GM23248 (cell line): ENCODE data around the gene PRKCB. TPM values are rescaled to one million over a fixed set of nuclear protein-coding genes. Genes with fewer than 3 reads are reported as not detected.

ENCODE experiments used
- DNase-seq: peaks from one replicate; pipeline ENCODE4 v3.0.0-alpha.2; 2015
- H2AFZ ChIP-seq: fragments of 200-600 bp; sonication (generic); 2 replicates; pipeline ENCODE4 v1.6.1; 2016; ENCODE audit warnings: antibody characterized with exemption
- H3F3A ChIP-seq: fragments of 200-600 bp; sonication (generic); 2 replicates; pipeline ENCODE4 v1.6.1; 2016; ENCODE audit warnings: mild to moderate bottlenecking, antibody characterized with exemption, mixed run types; ENCODE audit not compliant: insufficient read depth
- H3K27ac ChIP-seq: fragments of 200-600 bp; sonication (generic); 2 replicates; pipeline ENCODE4 v1.5.1; 2016; ENCODE audit warnings: mild to moderate bottlenecking
- H3K27me3 ChIP-seq: fragments of 200-600 bp; sonication (generic); replicated peaks from 2 replicates; pipeline ENCODE4 v1.6.1; 2016; ENCODE audit warnings: mild to moderate bottlenecking; ENCODE audit not compliant: insufficient read depth
- H3K36me3 ChIP-seq: fragments of 200-600 bp; sonication (generic); 2 replicates; pipeline ENCODE4 v1.6.1; 2016; ENCODE audit warnings: low read depth, mild to moderate bottlenecking
- H3K4me1 ChIP-seq: fragments of 200-600 bp; sonication (generic); 2 replicates; pipeline ENCODE4 v1.6.1; 2016; ENCODE audit warnings: mild to moderate bottlenecking; ENCODE audit not compliant: insufficient read depth
- H3K4me2 ChIP-seq: fragments of 200-600 bp; sonication (generic); one replicate; pipeline ENCODE4 v1.6.1; 2016; ENCODE audit warnings: mild to moderate bottlenecking; ENCODE audit not compliant: unreplicated experiment
- H3K4me3 ChIP-seq: fragments of 200-600 bp; sonication (generic); 2 replicates; pipeline ENCODE4 v1.5.1; 2016; ENCODE audit warnings: mild to moderate bottlenecking
- H3K79me2 ChIP-seq: fragments of 200-600 bp; sonication (generic); 2 replicates; pipeline ENCODE4 v1.6.1; 2016; ENCODE audit warnings: mild to moderate bottlenecking; ENCODE audit not compliant: insufficient read depth
- H3K9ac ChIP-seq: fragments of 200-600 bp; sonication (generic); 2 replicates; pipeline ENCODE4 v1.6.1; 2016; ENCODE audit warnings: mild to moderate bottlenecking
- H3K9me2 ChIP-seq: fragments of 200-600 bp; sonication (generic); 2 replicates; pipeline ENCODE4 v1.6.1; 2016; ENCODE audit warnings: mixed run types, mild to moderate bottlenecking, moderate library complexity; ENCODE audit not compliant: insufficient read depth
- H3K9me3 ChIP-seq: fragments of 200-600 bp; sonication (generic); one replicate; pipeline ENCODE4 v1.6.1; 2017; ENCODE audit warnings: low read depth
- H4K20me1 ChIP-seq: fragments of 200-600 bp; sonication (generic); 2 replicates; pipeline ENCODE4 v1.6.0; 2016; ENCODE audit not compliant: insufficient read depth
- EZH2 ChIP-seq: fragments of 200-600 bp; sonication (generic); IDR thresholded peaks from 2 replicates; pipeline ENCODE4 v1.6.1; 2018; ENCODE audit warnings: antibody characterized with exemption, mild to moderate bottlenecking; ENCODE audit not compliant: insufficient read depth, poor library complexity, severe bottlenecking
- EZH2phosphoT487 ChIP-seq: fragments of 200-600 bp; sonication (generic); IDR thresholded peaks from 2 replicates; pipeline ENCODE4 v1.6.1; 2018; ENCODE audit warnings: antibody characterized with exemption, moderate library complexity, mild to moderate bottlenecking, low read depth; ENCODE audit not compliant: insufficient read depth
- WGBS, 2 experiments: methylation state at CpG; one replicate each; pipeline ENCODE4 v1.1.6; 2015 to 2017; ENCODE audit warnings: low lambda C conversion rate in 2 of 2, low coverage in 1 of 2; ENCODE audit errors: missing lambda C conversion rate in 2 of 2; 5-methylcytosine and 5-hydroxymethylcytosine counted together
- in situ Hi-C: fragments of 300-500 bp; cut with MboI; formaldehyde crosslinking; loops from 2 replicates; pipeline ENCODE4 v1.15.0; 2020
- polyA plus RNA-seq: library from polyadenylated mRNA; unstranded; fragments of >200 nt; fragmentation: Nextera tagmentation; extraction: Ambion mirVana; gene quantifications from 2 replicates; pipeline ENCODE4 v1.2.1, GENCODE V29; 2016
- total RNA-seq: library from RNA; depleted of rRNA; stranded (reverse); fragments of >200 nt; shearing (Covaris generic); gene quantifications from 2 replicates; pipeline ENCODE4 v1.2.3, GENCODE V29; 2014

Gene PRKCB
- total and polyA plus RNA-seq, 2 experiments from 2014 or later = not detected

DNA sequence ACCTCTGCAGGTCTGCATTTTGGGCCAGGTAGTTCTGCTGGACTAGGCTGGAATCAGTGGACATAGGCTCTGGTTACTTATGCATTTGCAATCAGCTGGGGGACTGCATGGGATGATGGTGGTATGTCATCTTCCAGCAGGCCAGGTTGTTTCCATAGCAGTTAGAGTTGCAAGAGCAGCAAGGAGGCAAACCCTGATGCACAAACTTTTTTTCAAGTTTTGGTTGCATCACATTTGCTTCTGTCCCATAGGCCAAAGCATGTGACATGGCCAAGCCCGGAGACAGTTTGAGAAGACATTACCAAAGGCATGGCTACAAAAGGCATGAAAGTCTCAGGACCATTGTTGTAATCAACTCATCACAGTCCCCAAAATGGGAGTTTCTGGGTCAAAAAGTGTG, 58.2 kb downstream of the PRKCB start:
- no peak overlapping the region for H2AFZ ChIP-seq
- DNase-seq = no peak
- no peak for TF ChIP-seq EZH2phosphoT487
- TF ChIP-seq EZH2 = no peak
- no peak overlapping the region for H3K4me2 ChIP-seq
- no peaks in the 10 kb centered on the region for H3K79me2 ChIP-seq
- H3K4me1 ChIP-seq = no peaks in the 10 kb centered on the region
- H3K36me3 ChIP-seq = no peaks in the 10 kb centered on the region
- WGBS, 2 experiments = 0 to 3% methylated on average over 1 of the region's 1 CpG
- in situ Hi-C loops = no loop called here
- no peaks in the 10 kb centered on the region for H3F3A ChIP-seq
- no peak overlapping the region for H3K9ac ChIP-seq
- H3K9me3 ChIP-seq = no peaks in the 10 kb centered on the region
- no peaks in the 10 kb centered on the region for H3K9me2 ChIP-seq
- no peak overlapping the region for H3K4me3 ChIP-seq
- no peaks in the 10 kb centered on the region for H4K20me1 ChIP-seq
- H3K27me3 ChIP-seq = no peaks in the 10 kb centered on the region
- H3K27ac ChIP-seq = no peak overlapping the region

DNA sequence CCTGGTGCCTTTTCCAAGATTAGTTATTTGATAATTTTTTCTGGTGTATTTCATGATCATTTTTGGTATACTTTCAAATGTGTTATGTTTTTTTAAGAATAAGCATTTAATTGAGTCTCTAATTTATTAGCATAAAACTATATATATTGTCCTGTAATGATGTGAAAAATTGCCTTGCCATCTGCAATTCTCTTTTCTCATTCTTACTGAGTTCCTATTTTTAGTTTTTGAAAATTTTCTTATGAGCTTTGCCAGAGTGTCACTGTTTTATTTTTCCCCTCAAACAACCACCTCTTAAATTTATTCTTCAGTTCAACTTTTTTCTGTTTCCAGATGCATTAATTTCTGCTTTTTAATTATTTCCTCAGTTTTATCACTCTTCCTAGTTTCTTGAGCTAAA, 59.3 kb downstream of the PRKCB start:
- Histone ChIP-seq H3K79me2 (no peaks in the 10 kb centered on the region), H3K27me3 (no peaks in the 10 kb centered on the region), H2AFZ (no peak overlapping the region), H3K27ac (no peak overlapping the region), H3K4me3 (no peak overlapping the region), H3K4me2 (no peak overlapping the region), H3K9me3 (no peaks in the 10 kb centered on the region), H4K20me1 (no peaks in the 10 kb centered on the region), H3K4me1 (no peaks in the 10 kb centered on the region), H3K36me3 (no peaks in the 10 kb centered on the region), H3F3A (no peaks in the 10 kb centered on the region), H3K9ac (no peak overlapping the region), H3K9me2 (no peaks in the 10 kb centered on the region)
- no peak for DNase-seq
- TF ChIP-seq EZH2 (no peak), EZH2phosphoT487 (no peak)
- in situ Hi-C loops = no loop called here

DNA sequence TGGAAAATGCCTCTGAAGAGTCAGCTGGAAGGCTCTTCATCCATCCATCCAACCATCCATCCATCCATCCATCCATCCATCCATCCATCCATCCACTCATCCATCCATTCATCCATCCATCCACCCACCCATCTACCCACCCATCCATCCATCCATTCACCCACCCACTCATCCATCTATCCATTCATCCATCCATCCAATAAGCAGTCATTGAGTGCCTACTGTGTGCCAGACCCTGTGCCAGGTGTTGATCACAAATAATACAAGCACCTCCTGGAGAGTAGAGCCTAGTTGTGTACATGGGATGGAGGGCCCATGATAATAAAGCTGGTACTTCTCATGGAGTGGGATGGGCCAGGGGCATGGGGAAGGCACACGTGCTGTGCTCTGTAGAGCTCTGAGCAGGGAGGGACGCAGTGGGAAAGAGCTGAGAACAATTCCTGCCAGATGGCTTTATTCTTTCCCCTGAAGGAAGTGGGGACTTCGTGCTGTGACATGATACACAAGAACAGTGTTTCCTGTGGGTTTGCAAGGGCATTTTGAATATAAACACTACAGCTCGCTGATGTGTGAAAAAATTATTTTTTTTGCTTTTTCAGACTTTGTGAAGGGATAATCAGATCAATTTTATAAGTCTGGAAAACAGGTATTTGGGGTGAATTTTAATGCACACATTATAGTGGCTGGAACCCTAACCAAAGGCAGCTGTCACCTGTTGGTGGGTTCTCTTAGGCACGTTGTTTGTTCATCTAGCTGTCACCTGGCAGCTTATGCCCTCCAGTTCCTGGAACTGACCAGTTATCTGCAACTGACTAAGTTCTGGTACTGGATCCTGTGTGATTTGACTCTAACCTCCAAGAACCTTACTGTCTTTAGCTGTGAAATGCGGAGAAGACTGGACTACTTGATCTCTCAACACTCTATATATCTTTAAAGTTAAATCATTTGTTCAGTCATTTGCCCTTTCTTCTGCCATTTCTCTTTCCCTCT, 61.3 kb downstream of the PRKCB start:
- no peak overlapping the region for H3K9ac ChIP-seq
- no peaks in the 10 kb centered on the region for H3K9me3 ChIP-seq
- no peaks in the 10 kb centered on the region for H3K9me2 ChIP-seq
- H3K4me2 ChIP-seq = no peak overlapping the region
- no peaks in the 10 kb centered on the region for H3K79me2 ChIP-seq
- no peaks in the 10 kb centered on the region for H3F3A ChIP-seq
- H2AFZ ChIP-seq = no peak overlapping the region
- no peak overlapping the region for H3K27ac ChIP-seq
- no peak overlapping the region for H3K4me3 ChIP-seq
- H3K27me3 ChIP-seq = no peaks in the 10 kb centered on the region
- H4K20me1 ChIP-seq = no peaks in the 10 kb centered on the region
- no peaks in the 10 kb centered on the region for H3K4me1 ChIP-seq
- DNase-seq = no peak
- TF ChIP-seq EZH2 = no peak
- no peak for TF ChIP-seq EZH2phosphoT487
- in situ Hi-C loops = no loop called here
- 10 to 14% methylated on average over 6 of the region's 6 CpGs for WGBS, 2 experiments
- H3K36me3 ChIP-seq = no peaks in the 10 kb centered on the region

DNA sequence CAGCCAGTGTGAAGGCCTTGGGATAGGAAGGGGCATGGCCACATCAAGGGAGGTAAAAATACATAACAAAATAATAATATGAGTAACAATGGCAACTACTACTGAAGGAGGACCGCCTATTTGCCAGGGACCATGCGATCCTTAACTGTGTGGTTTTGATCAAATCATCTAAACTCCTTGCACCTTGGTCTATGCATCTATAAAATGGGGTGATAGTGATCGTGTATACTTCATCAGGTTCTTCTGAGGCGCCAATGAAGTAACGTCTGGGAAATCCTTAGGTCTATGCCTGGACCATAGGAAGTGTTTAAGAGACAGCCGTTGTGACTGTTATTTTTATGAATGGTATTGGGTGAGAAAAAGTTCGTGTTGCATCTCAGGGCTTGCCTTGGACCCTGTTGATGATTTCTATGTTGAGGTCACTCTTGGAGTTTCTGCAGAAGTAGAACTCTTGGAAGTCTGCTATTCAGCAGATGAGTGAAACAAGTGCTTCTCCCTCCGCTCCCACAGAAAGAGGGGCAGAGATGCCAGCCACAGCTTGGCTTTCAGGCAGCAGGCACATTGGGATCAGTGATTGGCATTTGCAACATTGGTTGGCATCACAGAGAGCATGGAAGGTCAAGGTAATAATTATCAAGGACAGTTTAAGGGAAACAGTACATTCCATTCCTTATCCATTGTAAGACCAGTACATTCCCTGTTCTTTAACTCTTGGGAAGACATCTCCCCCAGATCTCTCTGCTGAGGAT, 63.1 kb downstream of the PRKCB start:
- Histone ChIP-seq H3K9ac (no peak overlapping the region), H3K36me3 (no peaks in the 10 kb centered on the region), H3K4me2 (no peak overlapping the region), H2AFZ (no peak overlapping the region), H3F3A (no peaks in the 10 kb centered on the region), H3K79me2 (no peaks in the 10 kb centered on the region), H3K4me3 (no peak overlapping the region), H3K27me3 (no peaks in the 10 kb centered on the region), H4K20me1 (no peaks in the 10 kb centered on the region), H3K9me3 (no peaks in the 10 kb centered on the region), H3K9me2 (no peaks in the 10 kb centered on the region), H3K27ac (no peak overlapping the region), H3K4me1 (no peaks in the 10 kb centered on the region)
- no peak for TF ChIP-seq EZH2phosphoT487
- no peak for TF ChIP-seq EZH2
- 36 to 39% methylated on average over 8 of the region's 8 CpGs for WGBS, 2 experiments
- DNase-seq = no peak
- in situ Hi-C loops = no loop called here
